LNCAP (cell line): ENCODE results near the gene PPP2R5C.
A peak's percentile ranks its signal among the peaks of the same experiment; 100 is the strongest.

ENCODE experiments used
- TF ChIP-seq, protein P1 (sequence below): fragments of 450-650 bp; IDR thresholded peaks from 2 replicates; pipeline ENCODE4 v1.5.1; 2017; ENCODE audit warnings: mild to moderate bottlenecking

The PPP2R5C gene

DNA sequence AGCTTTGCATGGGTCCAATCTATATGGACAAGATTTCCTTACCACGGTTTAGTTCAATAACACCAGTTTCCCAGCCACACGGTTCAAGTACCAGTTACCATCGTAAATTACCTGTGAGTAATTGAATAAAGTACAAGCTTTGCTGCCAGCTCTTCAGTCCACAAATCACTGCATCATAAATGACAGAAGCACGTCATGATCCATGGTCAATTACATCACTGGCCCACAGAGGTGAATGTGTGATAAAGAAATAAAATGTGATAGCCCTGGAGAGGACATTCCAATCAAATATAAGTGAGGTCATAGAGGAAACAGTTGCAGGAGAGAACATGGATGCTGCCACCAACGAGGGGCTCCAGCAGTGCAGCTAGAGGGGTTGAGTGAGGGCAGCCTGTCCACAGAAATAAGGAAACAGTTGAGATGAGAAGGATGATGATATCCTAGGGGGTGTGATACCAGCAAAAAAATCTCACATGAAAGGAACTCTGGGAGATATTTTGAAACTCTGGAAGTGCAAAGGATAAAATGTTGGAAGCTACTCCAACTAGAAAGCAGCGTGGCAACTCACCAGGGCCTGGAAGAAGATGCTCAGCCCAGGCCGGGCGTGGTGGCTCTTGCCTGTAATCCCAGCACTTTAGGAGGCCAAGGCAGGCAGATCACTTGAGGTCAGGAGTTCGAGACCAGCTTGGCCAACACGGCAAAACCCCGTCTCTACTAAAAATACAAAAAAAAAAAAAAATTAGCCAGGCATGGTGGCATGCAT lies 197.1 kb downstream of the PPP2R5C start:
- TF ChIP-seq, protein P1, sequence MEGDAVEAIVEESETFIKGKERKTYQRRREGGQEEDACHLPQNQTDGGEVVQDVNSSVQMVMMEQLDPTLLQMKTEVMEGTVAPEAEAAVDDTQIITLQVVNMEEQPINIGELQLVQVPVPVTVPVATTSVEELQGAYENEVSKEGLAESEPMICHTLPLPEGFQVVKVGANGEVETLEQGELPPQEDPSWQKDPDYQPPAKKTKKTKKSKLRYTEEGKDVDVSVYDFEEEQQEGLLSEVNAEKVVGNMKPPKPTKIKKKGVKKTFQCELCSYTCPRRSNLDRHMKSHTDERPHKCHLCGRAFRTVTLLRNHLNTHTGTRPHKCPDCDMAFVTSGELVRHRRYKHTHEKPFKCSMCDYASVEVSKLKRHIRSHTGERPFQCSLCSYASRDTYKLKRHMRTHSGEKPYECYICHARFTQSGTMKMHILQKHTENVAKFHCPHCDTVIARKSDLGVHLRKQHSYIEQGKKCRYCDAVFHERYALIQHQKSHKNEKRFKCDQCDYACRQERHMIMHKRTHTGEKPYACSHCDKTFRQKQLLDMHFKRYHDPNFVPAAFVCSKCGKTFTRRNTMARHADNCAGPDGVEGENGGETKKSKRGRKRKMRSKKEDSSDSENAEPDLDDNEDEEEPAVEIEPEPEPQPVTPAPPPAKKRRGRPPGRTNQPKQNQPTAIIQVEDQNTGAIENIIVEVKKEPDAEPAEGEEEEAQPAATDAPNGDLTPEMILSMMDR = no peak

DNA sequence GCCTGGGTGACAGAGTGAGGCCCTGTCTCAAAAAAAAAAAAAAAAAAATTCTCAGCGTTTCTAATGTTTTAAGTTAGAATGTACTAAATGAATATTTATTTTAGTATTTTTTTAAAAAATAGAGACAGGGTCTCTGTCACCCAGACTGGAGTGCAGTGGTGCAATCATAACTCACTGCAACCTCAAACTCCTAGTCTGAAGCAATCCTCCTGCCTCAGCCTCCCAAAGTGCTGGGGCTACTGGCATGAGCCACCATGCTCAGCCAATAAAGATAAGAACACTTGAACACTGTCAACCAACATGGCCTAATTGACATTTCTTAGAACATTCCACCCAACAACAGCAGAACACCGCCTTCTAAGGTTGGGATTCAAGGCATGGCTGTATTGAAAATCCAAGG lies 197.8 kb downstream of the PPP2R5C start:
- TF ChIP-seq, protein P1 = no peak

DNA sequence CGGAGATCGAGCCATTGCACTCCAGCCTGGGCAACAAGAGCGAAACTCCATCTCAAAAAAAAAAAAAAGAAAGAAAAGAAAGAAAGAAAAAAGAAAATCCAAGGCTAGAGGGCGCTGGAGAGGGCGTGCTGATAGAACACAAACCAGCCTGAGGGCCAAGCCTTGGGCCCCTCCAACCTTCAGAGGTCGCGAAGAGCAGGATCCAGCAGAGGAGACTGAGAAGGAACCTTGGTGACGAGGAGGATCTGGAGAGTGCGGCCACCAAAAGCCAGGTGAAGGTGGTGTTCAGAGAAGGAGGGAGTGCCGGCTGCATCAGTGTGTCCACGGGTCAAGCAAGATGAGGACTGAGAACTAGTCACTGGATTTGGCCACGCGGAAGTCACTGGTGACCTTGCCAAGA lies 198.7 kb downstream of the PPP2R5C start:
- TF ChIP-seq, protein P1 = peak; percentile 58

DNA sequence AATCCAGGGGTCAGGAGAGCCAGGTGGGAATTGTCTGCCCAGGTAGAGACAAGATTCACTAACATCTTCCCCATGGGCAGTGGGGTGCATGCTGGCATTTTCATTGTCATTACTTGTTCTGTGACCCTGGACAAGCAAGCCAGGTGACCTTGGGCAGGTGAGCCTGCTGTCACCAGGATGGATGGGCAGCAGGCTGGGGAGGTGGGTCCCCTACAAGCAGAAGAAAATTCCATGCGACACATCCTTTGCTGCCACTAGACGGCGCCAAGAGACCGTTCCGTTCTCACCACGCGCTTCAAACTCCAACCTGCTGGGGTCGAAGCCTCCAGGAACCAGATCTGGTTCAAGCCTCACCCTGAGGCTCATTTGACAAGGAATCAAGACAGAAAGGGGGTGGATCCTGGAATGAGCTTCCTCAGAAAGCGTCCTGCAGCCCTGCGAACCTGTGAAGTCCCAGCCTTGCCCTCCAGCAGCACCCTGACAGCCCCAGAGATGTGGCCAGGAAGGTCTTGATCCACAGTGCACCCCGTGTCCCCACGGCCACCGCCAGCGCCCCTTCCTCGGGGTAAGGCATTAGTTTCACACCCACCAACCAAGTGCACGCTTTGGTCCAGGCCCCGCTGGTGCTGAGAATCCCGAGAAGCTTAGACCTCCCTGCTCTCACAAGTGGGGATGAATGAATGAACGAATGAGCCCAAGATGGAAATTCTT lies 199.7 kb downstream of the PPP2R5C start:
- TF ChIP-seq, protein P1 = peak; percentile 76

DNA sequence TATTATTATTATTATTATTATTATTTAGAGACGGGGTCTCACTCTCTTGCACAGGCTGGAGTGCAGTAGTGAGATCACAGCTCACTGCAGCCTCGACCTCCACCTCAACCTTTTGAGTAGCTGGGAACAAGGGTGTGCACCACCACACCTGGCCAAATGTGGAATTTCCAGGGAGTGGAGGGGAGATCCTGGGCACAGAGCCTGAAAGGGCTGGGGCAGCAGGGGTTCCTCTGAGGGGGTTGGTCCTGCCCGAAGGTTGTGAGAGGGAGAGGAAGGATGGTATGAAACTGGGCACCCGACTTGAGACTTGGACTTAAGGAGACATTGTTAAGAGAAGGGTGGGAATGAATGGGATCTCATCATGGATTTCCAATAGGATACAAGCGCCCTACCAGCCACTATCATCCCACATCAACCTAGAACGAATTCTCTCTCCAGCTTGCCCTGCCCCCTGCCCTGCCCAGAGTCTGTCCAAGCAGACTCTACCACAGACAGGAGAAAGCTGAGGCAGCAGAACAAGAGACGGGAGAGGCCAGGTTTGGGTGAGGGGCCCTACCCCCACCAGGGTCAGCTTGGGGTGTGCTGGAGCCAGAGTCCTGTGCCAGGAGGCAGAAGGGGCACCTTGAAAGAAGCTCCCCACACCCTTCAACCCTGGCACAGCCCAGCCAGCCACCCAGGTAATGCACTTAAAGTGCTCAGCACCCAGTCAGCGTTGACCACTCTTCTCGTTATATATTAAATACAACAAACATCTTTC lies 200.4 kb downstream of the PPP2R5C start:
- TF ChIP-seq, protein P1 = no peak

DNA sequence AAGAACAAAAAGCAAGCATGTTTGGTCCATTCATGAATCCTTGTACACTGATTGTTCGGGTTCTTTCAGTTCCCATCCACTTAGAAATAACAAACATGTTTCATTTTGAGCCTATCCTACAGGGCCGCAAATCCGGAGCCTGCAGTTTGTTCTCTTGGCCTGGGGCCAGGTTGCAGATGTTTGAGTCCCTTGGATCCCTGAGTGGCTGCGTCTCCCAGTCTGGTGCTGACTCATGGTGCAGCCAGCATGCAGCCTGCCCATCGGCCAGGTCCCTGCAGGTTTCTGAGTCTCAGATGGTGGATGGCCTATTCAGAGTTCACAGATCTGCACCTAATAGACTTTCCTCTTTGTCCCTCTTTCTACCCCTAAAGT lies 201.0 kb downstream of the PPP2R5C start:
- TF ChIP-seq, protein P1 = no peak

DNA sequence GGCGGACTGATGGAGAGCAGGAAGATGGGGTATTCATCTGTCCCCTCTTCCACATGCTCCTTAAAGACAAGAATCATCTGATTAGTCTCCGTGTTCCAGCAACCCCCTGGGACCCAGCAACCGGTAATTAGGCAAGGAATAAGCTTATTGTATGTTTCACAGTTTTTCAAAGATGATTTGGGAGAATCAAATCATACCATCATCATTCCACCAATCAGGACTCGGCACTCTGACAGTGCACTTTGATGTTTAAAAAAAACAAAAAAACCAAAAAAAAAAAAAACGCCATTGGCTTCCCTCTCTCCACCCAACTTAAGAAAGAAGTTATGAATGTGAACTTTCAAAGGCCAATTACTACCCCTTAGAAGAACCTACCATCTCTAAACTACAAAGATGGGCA lies 201.5 kb downstream of the PPP2R5C start:
- TF ChIP-seq, protein P1 = no peak
